ELR (cell line): ENCODE data around the gene SETBP1.

ENCODE experiments used
- DNase-seq: peaks from one replicate; pipeline ENCODE4 v3.0.0-alpha.2; 2015; ENCODE audit warnings: low read depth

The SETBP1 gene

GRCh38 chr18:44941516-44941915 lies 260.8 kb downstream of the SETBP1 start:
- DNase-seq, result no peak

DNA sequence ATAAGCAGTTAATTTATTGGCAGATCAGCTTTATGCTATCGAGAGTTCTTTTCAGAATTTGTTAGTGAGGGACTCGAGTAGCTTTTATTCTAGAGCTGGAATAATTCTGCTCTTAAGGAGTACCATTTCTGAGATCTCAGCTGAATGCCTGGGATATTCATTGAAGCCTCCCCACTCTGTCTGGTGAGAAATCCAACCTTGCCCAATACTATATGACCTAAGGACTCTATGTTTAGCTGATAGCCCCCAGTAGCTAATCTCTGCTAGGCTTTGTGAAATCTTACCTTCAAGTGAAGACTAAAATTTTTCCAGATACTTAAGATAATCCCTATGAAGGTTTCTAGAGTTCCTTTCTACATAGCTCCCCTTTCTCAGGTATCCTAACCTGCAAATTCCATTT lies 261.4 kb downstream of the SETBP1 start:
- no peak for DNase-seq

GRCh38 chr18:44943311-44943881 lies 262.7 kb downstream of the SETBP1 start:
- no peak for DNase-seq

- no peak for DNase-seq
Observed at GRCh38 chr18:44944461-44944860, 263.8 kb downstream of the SETBP1 start.

DNA sequence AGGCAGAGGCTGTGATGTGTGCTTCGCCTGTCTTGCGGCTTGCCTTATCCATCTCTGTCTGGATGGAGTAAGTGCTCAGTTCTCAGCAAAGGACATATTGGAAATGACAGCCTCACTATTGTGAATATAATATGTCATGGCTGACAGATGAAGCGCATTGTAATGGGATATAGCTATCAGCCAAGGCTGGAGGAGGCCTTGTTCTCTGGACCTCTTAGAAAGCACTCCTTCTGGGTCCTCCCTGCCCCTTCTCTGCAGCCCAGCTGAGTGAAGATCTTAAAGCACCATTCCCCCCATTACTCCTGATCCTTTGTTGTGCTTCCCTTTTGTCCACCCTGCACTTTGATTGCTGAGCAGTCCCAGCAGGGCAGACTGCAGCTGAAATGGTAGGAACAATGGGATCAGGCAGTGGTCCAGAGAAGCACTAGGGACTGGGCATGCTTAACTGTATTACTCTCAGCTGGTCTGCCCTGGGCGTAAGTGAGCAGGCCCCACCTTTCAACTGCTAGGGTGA lies 265.3 kb downstream of the SETBP1 start:
- no peak for DNase-seq

DNA sequence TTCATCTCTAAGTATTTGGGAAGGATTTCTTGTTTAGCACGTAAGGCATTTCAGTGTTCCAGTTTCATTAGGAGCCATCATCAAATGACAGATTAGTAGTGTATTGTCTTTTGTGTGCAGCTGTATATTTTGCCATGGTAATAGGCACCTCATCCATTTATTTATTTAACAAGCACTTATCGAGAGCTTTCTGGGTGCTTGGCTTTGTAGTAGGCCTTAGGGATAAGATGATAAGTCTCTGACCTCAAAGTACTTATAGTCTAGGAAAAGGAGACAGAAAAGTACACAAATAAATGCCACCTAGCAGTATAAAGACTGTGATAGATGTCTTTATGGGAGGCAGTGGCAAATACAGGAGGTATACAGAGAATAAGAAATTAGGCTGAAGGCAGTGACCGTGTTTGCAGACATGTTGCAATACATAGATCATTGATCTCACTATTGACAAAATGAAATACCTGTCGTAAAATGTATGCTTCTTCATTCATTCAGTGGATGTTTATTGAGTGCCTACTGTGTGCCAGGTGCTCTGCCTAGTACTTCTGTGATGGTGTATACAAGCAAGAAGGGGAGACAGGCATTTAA lies 265.9 kb downstream of the SETBP1 start:
- no peak for DNase-seq

- DNase-seq, result no peak
Observed at GRCh38 chr18:44949967-44950366, 269.3 kb downstream of the SETBP1 start.

DNA sequence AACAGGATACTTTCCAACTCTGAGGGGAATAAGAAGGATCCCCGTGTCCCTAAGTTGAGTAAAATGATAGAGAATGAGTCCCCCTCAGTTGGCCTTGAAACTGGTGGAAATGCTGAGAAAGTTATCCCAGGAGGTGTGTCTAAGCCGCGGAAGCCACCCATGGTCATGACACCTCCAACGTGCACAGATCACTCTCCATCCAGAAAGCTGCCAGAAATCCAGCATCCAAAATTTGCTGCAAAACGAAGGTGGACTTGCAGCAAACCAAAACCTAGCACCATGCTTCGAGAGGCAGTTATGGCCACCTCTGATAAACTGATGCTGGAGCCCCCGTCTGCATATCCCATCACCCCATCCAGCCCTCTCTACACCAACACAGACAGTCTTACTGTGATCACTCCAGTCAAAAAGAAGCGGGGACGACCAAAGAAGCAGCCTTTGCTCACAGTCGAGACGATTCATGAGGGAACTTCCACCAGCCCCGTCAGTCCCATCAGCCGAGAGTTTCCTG lies 270.1 kb downstream of the SETBP1 start:
- no peak for DNase-seq

DNA sequence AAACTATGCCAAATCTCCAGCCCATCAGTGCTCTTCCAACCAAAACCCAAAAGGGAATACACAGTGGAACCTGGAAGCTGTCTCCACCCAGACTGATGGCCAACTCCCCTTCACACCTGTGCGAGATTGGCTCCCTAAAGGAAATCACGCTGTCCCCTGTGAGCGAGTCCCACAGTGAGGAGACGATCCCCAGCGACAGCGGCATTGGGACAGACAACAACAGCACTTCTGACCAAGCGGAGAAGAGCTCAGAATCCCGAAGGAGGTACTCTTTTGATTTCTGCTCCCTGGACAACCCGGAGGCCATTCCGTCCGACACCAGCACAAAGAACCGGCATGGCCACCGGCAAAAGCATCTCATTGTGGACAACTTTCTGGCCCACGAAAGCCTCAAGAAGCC lies 271.1 kb downstream of the SETBP1 start:
- no peak for DNase-seq

DNA sequence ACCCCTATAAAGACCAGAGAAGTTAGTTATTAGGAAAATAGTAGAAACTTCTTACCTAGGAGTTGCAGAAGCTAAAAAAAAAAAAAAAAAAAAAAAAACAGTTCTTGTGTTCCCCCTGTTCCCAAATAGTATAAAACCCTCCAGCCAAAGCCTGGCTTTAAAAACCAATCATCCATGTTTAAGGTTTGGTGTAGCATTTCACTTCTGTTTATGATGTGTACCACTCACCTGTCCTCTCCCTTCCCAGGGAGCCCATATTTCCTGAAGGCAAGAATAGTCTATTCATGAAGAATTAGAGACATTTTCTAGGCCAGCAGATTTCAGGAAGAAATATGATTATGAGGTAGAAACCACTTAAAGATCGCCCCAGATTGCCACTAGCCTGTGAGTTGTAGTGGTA lies 273.6 kb downstream of the SETBP1 start:
- DNase-seq, result no peak

GRCh38 chr18:44955825-44956224 lies 275.1 kb downstream of the SETBP1 start:
- no peak for DNase-seq

GRCh38 chr18:44957025-44957424 lies 276.3 kb downstream of the SETBP1 start:
- no peak for DNase-seq

DNA sequence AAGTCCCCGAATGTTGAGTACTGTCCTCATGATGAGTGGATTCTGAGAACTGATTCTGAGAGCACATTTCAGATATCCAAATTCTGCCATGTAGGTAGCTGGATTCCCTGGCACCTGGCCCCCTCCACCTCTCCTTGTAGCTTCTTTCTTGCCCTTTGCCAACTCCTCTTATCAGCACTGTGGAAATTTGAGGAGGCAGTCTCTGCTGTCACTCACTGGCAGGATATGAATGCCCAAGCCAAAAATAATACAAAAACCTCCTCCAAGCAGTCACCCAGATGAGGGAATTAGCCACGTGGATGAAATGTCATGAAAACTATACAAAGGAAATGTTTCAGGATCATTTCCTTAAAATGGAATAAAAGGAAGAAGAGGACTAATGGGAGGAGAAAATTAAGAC lies 276.8 kb downstream of the SETBP1 start:
- DNase-seq, result no peak

- DNase-seq, result no peak
Observed at GRCh38 chr18:44958040-44958439, 277.4 kb downstream of the SETBP1 start.

DNA sequence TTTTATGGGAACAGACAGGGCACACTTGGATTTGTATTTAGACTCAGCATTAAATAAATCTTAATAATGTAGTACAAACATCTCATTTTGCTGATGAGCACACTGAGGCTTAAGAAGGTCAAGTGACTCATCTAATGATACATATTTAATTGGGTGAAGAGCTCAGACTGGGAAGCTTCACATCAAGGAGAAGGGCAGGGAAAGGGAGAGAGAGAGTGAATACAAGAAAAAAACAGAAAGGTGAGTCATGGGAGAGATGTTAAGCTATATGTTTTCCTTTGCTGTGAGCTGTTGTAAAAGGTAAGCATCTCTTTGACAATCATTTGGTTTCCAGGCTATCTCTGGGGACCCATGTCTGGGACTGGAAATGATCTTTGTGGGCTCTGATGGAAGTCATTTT lies 277.8 kb downstream of the SETBP1 start:
- no peak for DNase-seq

DNA sequence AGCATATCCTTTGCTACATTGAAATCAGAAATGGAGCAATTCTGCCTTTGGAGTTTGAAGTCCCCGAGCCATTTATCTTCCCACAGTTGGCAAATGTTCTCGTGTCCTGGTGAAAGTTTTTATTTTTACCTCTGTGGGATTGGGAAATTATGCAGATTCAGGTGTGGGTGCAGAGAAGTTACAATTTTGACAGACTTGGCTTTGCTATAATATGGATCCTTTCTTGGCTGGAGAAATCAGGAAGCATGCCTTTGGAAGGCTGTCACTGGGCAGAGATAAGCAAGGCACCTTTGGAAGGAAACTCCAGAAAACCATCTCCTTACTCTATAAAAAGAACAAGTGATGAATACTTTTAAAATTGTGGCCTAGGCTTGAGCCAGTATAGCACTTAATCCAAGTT lies 278.3 kb downstream of the SETBP1 start:
- no peak for DNase-seq

- DNase-seq, result no peak
Observed at GRCh38 chr18:44960580-44960979, 279.9 kb downstream of the SETBP1 start.

DNA sequence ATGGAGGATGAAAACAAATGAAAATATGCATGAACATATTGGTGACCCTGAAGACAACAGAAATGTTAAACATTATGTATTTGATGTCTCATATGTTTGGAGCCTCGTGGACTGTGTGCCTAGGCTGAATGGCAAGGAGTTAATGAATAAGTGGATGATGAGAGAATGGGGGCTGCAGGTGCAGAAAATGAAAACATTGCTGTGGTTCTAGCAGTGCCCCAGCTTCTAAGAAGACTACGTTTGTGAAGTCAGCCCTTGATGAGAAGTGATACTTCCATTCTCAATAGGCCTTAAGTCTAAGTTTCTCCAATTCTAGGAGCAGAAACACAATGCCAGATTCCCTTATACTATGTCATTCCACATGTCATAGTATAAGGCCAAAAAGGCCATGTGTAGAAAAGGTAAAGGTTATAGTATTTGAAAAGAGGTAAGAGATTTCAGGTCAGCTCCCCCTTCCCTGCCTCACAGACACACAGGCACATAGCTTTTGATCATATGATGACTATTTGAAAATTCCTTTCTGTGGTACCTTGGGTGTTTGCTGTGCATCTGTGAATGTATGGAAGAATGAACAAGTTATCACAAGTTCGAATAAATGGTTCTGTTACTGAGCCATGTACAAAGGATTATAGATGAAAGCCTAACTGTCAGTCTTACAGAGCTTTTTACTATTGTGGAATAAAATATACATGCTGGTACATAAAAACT lies 280.8 kb downstream of the SETBP1 start:
- DNase-seq, result no peak

DNA sequence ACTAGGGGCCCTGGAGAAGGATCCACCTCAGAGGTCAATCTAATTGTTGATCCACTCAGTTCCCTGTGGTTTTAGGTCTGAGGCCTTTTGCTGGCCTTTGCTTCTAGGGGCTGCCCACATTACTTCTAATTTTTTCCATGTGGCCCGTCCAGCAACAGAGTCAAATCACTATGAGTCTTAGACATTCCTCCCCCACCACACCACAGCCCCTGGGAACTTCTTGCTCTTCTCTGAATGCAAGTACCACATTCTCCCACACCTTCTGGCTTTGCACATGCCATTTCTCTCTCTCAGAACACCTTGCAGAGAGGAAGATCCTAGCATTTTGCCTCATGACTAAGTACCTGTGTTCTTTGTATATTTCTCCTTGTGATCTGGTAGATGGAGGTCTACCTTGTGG lies 286.9 kb downstream of the SETBP1 start:
- DNase-seq, result no peak

- DNase-seq, result no peak
Observed at GRCh38 chr18:44968336-44968735, 287.6 kb downstream of the SETBP1 start.

DNA sequence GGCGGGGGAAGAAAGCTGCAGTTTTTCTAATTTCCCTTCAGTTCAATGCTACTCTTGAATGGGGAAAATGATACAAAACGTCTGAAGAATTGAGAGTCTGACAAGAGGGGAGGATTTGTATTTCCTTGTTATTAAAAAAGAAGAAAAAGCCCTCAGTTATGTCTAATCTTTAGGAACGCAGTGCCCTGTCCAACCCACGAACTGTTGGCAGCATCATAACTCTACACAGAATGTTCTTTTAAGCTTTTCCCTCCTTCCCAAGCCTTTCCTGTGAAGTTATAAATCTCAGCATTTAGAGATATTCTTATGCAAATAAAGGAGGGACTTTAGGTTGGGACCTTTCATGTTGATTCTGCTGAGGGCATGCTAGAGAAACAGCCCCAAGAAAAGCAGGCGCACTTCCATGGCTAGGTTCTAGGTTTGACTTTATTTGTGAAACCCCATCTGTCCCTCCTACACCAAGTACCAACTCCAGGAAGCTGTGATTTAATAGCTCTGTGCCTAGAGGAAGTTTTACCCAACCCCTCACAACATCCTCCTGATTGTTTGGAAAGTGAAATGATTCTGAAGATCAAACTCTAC lies 288.6 kb downstream of the SETBP1 start:
- no peak for DNase-seq

- no peak for DNase-seq
Observed at GRCh38 chr18:44973282-44973681, 292.6 kb downstream of the SETBP1 start.

DNA sequence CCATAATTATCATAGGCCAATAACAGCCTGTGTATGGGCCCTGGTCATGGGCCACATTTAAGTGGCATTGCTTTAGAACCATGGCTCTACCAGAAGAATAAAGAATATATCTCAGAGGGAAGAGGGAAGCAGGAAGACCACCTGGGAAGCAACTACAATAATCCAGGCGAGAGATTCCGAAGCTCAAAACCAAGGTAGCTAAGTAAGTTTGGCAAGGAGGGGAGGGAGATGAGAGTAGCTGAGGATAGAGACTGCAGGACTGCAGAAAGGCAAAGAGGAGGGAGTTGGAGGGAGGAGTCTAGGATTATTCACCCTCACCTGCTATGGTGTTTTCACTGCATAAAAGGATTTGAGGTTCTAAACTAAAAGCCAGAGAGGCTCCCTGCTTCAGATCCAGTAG lies 293.5 kb downstream of the SETBP1 start:
- DNase-seq, result no peak
